Natural killer cell (primary cell): Measurements from ENCODE around the gene SH3D19. TPM values are rescaled to one million over a fixed set of nuclear protein-coding genes. Genes with fewer than 3 reads are reported as not detected.
"Not testable (repeated sequence)": the region's sequence is repeated elsewhere in the genome, so short reads cannot be mapped to it uniquely, and the experiment has no call there.

Source experiments
- ATAC-seq, 3 donors: fragments of 150-1000 bp in 2 of 3; fragments of 200-7000 bp in 1 of 3; cut with Tn5 transposase; 1 replicate in 1 of 3; 2 replicates in 2 of 3; pipeline ENCODE4 v1.10.0; 2021; ENCODE audit warnings: mild to moderate bottlenecking in 2 of 3, moderate library complexity in 2 of 3
- DNase-seq, 2 donors: peaks; one replicate each; pipeline versions ENCODE4 v3.0.0 to v3.0.0-alpha.2; 2013 to 2021; ENCODE audit warnings: mixed read lengths in 1 of 2
- H3K27ac ChIP-seq: one replicate; pipeline ENCODE4 v1.5.1; 2013; ENCODE audit warnings: mild to moderate bottlenecking, low read length
- H3K27me3 ChIP-seq: one replicate; pipeline ENCODE4 v1.6.1; 2013; ENCODE audit warnings: low read length; ENCODE audit not compliant: control insufficient read depth, insufficient read depth
- H3K36me3 ChIP-seq: one replicate; pipeline ENCODE4 v1.6.1; 2013; ENCODE audit warnings: low read length; ENCODE audit not compliant: control insufficient read depth, insufficient read depth
- H3K4me1 ChIP-seq: one replicate; pipeline ENCODE4 v1.6.1; 2013; ENCODE audit warnings: low read length; ENCODE audit not compliant: control insufficient read depth, insufficient read depth
- H3K4me3 ChIP-seq: one replicate; pipeline ENCODE4 v1.5.1; 2013; ENCODE audit warnings: low read length
- H3K9me3 ChIP-seq: one replicate; pipeline ENCODE4 v1.6.1; 2013; ENCODE audit warnings: low read length; ENCODE audit not compliant: control insufficient read depth, insufficient read depth
- H3K27ac Mint-ChIP-seq, 2 donors: one replicate each; pipeline ENCODE4 v1.8.0; 2022; ENCODE audit warnings: mild to moderate bottlenecking in 2 of 2, mixed read lengths in 2 of 2, moderate library complexity in 1 of 2
- H3K27me3 Mint-ChIP-seq, 2 donors: one replicate each; pipeline ENCODE4 v1.8.0; 2022; ENCODE audit warnings: low read depth in 2 of 2, mixed read lengths in 2 of 2
- H3K36me3 Mint-ChIP-seq: one replicate; pipeline ENCODE4 v1.8.0; 2022; ENCODE audit warnings: mixed read lengths
- H3K4me1 Mint-ChIP-seq, 2 donors: one replicate each; pipeline ENCODE4 v1.8.0; 2022; ENCODE audit warnings: mixed read lengths in 2 of 2
- H3K4me3 Mint-ChIP-seq: one replicate; pipeline ENCODE4 v1.8.0; 2022; ENCODE audit warnings: mild to moderate bottlenecking, moderate library complexity, mixed read lengths
- H3K9me3 Mint-ChIP-seq, 2 donors: one replicate each; pipeline ENCODE4 v1.8.0; 2022; ENCODE audit warnings: mixed read lengths in 2 of 2
- CTCF ChIP-seq: fragments of 200-600 bp; IDR thresholded peaks from one replicate; pipeline ENCODE4 v1.8.0; 2022; ENCODE audit warnings: antibody characterized with exemption
- WGBS: methylation state at CpG from one replicate; pipeline ENCODE4 v1.1.7; 2013; ENCODE audit warnings: missing lambda C conversion rate; ENCODE audit not compliant: insufficient coverage; 5-methylcytosine and 5-hydroxymethylcytosine counted together
- intact Hi-C: fragments of 100-400 bp; cut with micrococcal nuclease; formaldehyde crosslinking; loops from one replicate; pipeline ENCODE4 v1.14.2; 2022
- total RNA-seq, 4 donors: library from RNA; stranded (reverse); fragments of 120-200 nt in 1 of 4; gene quantifications; one replicate each; pipeline versions ENCODE4 v1.2.3 to v1.2.4, GENCODE V29; 2013 to 2022

SH3D19 gene
- total RNA-seq, 3 donors from 2014 or later (not counting 1 experiment from before 2014, with no cell fraction given) = 0.13 TPM; not detected in 2

DNA sequence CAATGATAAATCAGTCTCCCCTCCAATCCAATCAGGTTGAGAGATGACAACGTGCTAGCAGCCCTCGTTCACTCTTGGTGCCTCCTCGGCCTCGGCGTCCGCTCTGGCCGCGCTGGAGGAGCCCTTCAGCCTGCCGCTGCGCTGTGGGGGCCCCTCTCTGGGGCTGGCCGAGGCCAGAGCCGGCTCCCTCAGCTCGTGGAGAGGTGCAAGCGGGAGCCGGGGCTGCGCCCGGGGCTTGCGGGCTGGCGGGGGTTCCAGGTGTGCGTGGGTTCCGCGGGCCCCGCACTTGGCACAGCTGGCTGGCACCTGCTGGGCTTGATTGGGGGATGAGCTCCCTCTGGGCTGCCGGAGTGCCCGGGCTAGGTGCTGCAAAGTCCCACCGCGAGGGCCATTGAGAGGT is 89.4 kb downstream of the SH3D19 start:
- Mint-ChIP-seq H3K27me3 (peaks cover 0 to 2% of the 10 kb centered on the region in 2 donors), H3K27ac (no peak overlapping the region), H3K4me1 (no peaks in the 10 kb centered on the region), H3K36me3 (no peaks in the 10 kb centered on the region), H3K4me3 (no peak overlapping the region), H3K9me3 (no peaks in the 10 kb centered on the region)
- DNase-seq = no peak
- intact Hi-C loops = no loop called here
- no peaks in the 10 kb centered on the region for H3K4me1 ChIP-seq
- ATAC-seq = no peak
- 95% methylated on average over 27 of the region's 27 CpGs for WGBS
- H3K27me3 ChIP-seq = no peaks in the 10 kb centered on the region
- H3K9me3 ChIP-seq = no peaks in the 10 kb centered on the region
- H3K36me3 ChIP-seq = no peaks in the 10 kb centered on the region
- no peak overlapping the region for H3K27ac ChIP-seq
- no peak for TF ChIP-seq CTCF
- no peak overlapping the region for H3K4me3 ChIP-seq

GRCh38 chr4:151235373-151235772 is 90.0 kb downstream of the SH3D19 start:
- H3K36me3 ChIP-seq, DNase-seq, H3K27me3 ChIP-seq, intact Hi-C loops, H3K9me3 ChIP-seq, H3K9me3 Mint-ChIP-seq, H3K4me3 ChIP-seq, H3K27ac ChIP-seq, H3K4me1 Mint-ChIP-seq, H3K4me1 ChIP-seq, H3K27ac Mint-ChIP-seq, ATAC-seq, H3K4me3 Mint-ChIP-seq, H3K27me3 Mint-ChIP-seq, H3K36me3 Mint-ChIP-seq: not testable (repeated sequence)
- WGBS = 73% methylated on average over 1 of the region's 1 CpG

DNA sequence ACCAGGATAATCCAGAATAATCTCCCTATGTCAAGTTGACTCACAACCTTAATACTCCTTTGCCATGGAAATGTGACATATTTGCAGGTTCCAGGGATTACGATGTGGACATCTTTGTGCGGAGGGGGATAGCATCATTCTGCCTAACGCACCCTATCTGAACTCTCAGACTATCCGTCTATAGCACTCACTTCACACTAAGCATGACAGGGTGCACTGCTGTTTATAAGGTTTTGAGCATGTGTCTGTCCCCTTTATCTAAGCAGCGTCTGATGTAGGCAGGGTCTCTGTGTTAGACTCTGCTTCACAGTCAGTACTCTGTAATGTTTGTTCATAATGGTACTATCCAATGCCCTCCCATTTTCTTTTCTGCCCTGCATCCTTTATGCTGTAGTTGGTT is 91.8 kb downstream of the SH3D19 start:
- Histone ChIP-seq H3K27me3 (no peaks in the 10 kb centered on the region), H3K4me3 (no peak overlapping the region), H3K4me1 (no peaks in the 10 kb centered on the region), H3K9me3 (no peaks in the 10 kb centered on the region), H3K27ac (no peak overlapping the region), H3K36me3 (no peaks in the 10 kb centered on the region)
- no peak overlapping the region for H3K4me3 Mint-ChIP-seq
- no peak for TF ChIP-seq CTCF
- intact Hi-C loops = no loop called here
- no peak overlapping the region for H3K27ac Mint-ChIP-seq
- DNase-seq = no peak
- H3K4me1 Mint-ChIP-seq = no peaks in the 10 kb centered on the region
- no peaks in the 10 kb centered on the region for H3K9me3 Mint-ChIP-seq
- WGBS = 98% methylated on average over 4 of the region's 5 CpGs
- no peak for ATAC-seq
- no peaks in the 10 kb centered on the region for H3K36me3 Mint-ChIP-seq
- H3K27me3 Mint-ChIP-seq = peaks cover 0 to 4% of the 10 kb centered on the region in 2 donors

DNA sequence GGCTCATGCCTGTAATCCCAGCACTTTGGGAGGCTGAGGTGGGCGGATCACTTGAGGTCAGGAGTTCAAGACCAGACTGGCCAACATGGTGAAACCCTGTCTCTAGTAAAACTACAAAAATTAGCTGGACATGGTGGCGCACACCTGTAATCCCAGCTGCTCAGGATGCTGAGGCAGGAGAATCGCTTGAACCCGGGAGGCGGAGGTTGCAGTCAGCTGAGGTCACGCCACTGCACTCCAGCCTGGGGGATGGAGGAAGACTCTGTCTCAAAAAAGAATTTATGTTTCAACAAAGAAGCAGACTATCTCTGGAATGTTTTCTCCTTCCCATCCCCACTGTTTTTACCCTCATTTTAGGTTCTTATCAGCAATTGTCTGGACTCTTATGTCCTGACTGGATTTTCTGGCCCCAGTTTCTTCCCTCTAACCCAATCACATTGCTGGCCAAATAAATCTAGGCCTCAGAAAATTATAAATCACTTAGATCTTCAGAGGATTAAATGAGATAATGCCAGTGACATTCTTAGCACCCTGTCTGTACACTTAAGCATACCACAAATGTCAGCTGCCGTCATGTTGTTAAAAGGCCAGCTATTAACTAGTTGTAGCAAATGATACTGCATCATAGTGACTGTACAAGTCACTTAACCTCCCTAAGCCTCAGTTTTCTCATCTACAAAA is 93.3 kb downstream of the SH3D19 start:
- no peaks in the 10 kb centered on the region for H3K9me3 ChIP-seq
- TF ChIP-seq CTCF = no peak
- H3K4me3 ChIP-seq = no peak overlapping the region
- Mint-ChIP-seq H3K27ac (no peak overlapping the region), H3K4me1 (no peaks in the 10 kb centered on the region), H3K4me3 (no peak overlapping the region), H3K36me3 (no peaks in the 10 kb centered on the region), H3K27me3 (peaks cover 0 to 4% of the 10 kb centered on the region in 2 donors), H3K9me3 (no peaks in the 10 kb centered on the region)
- WGBS = 96% methylated on average over 7 of the region's 7 CpGs
- intact Hi-C loops = no loop called here
- peaks cover 4% of the 10 kb centered on the region for H3K27me3 ChIP-seq
- H3K36me3 ChIP-seq = no peaks in the 10 kb centered on the region
- DNase-seq (no peak), ATAC-seq (no peak)
- H3K27ac ChIP-seq = no peak overlapping the region
- H3K4me1 ChIP-seq = no peaks in the 10 kb centered on the region
